HG03565 (cell line): Measurements from ENCODE around the gene GSTO2.
"Not testable (repeated sequence)": the region's sequence is repeated elsewhere in the genome, so short reads cannot be mapped to it uniquely, and the experiment has no call there.

Source experiments
- ATAC-seq: cut with Tn5 transposase; IDR thresholded peaks from one replicate; pipeline ENCODE4 v1.9.1; 2021; ENCODE audit warnings: mild to moderate bottlenecking, moderate library complexity; ENCODE audit not compliant: unreplicated experiment

Gene GSTO2

GRCh38 chr10:104268713-104269645 is at the start of gene GSTO2:
GSTO2 (plus strand) TSS chr10:104269184; CDS start chr10:104274916, 5,732 bp downstream.
- ATAC-seq = peak; percentile 97

- no peak for ATAC-seq
Observed at GRCh38 chr10:104220522-104220921, 48.5 kb upstream of the GSTO2 start.

DNA sequence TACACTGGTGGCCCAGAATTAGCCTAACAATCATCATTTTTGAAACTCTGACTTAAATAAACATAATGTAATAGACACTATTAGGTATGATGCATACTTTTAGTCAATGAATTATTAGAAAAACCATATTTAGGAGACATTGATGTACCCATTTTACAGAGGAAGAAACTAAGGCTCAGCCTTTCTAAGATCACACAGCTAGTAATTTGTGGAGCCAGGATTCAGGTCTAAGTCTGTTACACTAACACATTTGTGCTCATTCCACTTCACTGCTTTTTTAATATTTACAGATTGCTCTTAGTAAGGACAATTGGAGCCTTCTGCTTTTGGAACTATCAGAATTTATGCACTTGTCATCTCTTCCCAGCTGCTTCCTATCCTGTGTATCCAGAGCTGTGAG is 45.7 kb upstream of the GSTO2 start:
- ATAC-seq = no peak

- no peak for ATAC-seq
Observed at GRCh38 chr10:104230490-104230889, 38.5 kb upstream of the GSTO2 start.

DNA sequence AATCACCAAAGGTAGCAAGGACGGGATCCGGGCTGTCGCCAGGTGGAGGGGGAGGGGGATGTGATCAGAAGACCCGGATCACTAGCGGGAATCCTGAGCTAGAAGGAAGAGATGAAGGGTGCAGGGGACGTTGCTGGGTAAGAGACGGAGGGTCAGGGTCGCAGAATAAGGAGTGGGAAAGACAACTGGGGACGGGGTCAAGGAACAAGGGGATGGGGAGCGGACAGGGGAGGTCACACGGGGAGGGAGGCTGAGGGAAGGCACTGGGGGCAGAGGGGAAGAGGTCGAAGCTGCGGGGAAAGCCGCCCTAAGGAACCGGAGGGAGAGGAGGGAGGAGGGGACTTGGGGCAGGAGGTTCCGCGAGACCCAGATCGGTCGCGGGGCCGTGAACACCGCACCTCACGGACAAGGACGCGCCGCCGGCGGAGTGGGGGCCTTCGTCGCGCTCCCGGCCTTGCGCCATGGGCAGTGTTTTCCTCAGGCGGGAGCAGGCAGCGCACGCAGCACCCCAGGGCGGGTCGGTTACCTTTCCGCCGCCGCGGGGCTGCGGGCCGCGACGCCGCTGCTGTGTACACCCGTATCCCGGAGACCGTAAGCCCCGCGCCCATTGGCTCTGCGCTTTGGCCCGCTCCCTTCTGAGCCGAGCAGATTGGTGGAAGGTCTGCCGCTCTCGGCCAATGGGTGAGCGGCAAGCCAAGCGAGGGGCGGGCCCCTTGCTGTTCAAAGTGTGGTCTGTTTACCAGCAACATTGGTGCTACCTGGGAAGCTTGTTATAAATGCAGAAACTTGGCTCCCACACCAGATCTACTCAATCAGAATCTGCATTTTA is 37.0 kb upstream of the GSTO2 start, which contains the start of gene CFAP43:
Gene CFAP43, minus strand, starts transcription at position 581 of the 829 bp plus-strand sequence. Its CDS starts 118 bp downstream, at position 463.
- peak; percentile 100 for ATAC-seq

DNA sequence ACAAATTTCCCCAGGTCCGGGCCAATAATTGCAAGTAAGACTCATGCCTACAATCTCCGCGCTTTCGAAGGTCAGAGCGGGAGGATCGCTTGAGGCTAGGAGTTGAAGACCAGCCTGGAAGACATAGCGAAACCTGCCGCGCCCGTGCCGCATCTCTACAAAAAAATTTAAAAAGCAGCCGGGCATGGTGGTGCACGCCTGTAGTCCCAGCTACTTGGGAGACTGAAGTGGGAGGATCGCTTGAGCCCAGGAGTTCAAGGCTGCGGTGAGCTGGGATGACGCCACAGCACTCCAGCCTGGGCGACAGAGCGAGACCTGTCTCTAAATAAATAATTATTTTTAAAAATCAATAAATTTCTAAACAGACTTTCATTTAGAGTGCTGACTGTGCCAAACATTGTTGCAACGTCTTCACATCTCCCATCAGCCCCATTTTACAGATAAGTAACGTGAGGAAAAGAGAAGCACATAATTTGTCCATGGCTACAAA is 36.3 kb upstream of the GSTO2 start:
- ATAC-seq = peak; percentile 2

GRCh38 chr10:104233817-104234216 is 35.2 kb upstream of the GSTO2 start:
- no peak for ATAC-seq

DNA sequence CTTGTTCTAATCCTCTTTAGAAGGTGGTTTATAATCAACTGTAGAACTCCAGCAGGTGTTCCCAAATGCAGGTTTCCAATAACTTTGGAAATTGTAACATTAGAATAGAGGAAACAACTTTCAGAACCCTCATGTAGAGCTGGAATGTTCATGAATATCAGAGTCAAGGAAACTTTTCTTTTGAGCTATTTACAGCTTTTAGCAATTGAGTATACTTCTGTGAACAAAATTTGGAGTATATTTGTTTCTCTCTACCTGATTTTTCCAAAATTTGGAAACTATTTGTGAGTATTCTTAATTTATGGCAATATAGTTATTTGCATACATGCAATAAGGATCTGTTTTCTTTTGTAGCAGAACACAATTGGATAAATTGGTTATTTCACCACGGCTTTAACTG is 34.0 kb upstream of the GSTO2 start:
- no peak for ATAC-seq

DNA sequence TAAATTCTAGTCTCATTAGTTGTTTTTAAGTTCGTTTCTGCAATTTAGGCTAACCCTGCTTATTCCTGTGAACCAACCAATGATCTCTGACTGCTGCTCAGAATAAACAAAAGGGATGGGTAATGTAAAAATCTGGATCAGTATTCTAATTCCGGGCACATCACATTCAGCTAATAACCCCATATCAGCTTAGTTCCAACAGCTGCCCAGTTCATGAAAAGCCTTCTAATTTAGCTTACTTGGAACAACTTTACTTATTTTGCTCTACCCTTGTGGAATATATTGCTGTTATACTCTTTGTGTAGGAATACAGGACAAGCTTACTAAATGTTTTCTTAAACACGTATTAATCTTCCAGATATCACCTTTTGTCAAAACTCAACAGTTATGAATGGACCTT is 33.2 kb upstream of the GSTO2 start:
- no peak for ATAC-seq

DNA sequence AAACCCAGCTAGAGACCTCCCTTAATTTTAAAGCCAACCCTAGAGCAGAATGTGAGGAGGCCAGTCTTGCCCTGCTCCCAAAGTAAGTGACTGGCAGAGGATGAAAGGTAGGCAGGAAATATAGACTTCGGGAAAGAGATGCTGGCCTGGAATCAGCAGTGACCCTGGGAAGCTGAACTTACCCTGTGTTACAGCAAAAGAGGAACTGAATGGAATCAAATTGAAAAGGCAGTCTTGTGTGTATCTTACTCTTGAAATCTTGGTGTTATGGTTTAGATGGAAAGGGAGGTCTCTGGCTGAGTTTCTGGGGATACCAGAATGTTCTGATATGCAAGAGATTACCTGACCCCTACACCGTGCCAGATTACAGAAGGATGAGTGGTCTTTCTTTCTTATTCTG is 28.9 kb upstream of the GSTO2 start:
- no peak for ATAC-seq

- no peak for ATAC-seq
Observed at GRCh38 chr10:104242545-104242944, 26.4 kb upstream of the GSTO2 start.

- ATAC-seq = not testable (repeated sequence)
Observed at GRCh38 chr10:104243009-104243408, 26.0 kb upstream of the GSTO2 start.

GRCh38 chr10:104243512-104243911 is 25.5 kb upstream of the GSTO2 start:
- no peak for ATAC-seq

GRCh38 chr10:104245066-104245632 is 23.8 kb upstream of the GSTO2 start:
- no peak for ATAC-seq

DNA sequence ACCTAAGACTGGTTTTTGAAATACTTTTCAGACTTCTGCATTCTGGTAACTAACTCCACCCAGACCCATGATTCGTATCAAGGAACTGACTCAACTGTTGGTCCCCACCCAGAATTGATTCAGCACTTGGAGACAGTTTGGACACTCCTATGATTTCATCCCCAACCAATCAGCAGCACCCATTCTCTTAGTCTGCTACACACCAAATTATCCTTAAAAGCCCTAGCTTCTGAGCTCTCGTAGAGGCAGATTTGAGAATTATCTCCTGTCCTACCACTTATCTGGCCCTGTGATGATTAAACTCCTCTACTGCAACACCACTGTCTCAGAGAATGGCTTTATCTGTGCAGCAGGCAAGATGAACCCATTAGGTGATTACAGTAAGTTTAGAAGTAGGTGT is 22.0 kb upstream of the GSTO2 start:
- ATAC-seq = no peak

DNA sequence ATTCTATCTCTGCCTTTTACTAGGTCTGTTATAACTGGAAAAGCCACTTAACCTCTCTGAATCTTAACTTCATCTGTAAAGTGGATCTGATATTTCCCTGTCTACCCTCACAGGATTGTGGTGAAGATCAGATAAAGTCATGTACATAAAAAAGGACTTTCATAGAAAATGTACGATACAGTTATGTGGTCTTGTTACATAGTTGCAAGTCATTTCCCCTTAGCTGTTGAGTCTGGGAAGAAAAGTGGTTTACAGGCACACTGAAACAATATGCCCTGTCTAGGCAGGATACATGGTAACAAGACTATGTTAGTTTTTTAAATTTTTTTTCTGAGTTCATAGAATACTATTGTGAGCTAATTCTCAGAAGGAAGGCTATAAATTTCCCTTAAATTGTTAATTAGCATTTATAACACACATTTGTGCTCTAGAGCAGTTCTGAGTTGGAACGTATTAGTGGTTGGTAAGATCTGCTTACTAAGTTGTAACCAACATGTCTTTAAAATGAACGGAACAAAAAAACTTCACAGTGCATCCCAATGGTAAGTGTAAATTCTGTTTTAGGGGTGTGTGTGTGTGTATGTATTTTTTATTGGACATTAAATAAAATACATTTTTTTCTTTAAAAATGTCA is 21.4 kb upstream of the GSTO2 start:
- ATAC-seq = no peak

DNA sequence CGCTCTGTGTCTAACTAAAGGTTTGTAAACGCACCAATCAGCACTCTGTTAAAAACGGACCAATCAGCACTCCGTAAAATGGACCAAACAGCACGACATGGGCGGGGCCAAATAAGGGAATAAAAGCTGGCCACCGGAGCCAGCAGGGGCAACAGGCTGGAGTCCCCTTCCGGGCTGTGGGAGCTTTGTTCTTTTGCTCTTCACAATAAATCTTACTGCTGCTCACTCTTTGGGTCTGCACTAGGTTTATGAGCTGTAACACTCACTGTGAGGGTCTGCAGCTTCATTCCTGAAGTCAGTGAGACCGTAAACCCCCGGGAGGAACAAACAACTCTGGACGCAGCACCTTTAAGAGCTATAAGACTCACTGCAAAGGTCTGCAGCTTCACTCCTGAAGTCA is 20.1 kb upstream of the GSTO2 start:
- ATAC-seq = not testable (repeated sequence)

DNA sequence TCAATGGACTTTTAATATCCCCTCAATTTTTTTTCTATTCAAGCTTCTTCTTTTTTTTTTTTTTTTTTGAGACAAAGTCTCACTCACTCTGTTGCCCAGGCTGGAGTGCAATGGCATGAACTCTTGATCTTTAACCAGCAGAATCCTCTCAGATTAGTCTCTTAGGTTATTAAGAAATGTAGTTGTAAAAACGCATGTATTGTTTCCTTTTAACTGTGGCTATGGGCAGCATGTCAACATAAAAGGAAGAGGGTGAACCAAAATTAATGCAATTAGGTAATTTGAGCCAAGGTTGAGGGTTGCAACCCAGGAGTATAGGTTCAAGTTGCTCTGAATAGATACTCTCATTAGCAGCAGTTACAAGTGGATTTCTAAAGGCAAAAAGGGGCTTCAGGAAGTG is 18.6 kb upstream of the GSTO2 start:
- no peak for ATAC-seq

DNA sequence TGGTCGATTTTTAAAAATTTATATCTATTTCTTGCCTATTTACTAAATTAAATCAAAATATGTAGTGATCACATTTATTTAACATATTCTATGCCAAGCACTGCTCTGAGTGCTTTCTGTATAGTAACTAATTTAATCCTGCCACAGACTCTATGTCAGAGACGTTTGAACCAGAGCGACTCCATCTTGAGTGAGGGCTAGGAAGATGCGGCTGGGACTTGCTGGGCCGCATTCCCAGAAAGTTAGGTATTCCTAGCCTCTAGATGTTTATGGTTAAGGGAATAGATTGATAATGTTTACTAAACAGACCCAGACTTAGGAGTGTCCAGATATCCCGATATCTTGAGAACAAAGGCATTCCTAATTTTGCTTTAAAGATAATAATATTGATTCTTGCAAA is 17.5 kb upstream of the GSTO2 start:
- ATAC-seq = no peak

GRCh38 chr10:104252368-104252767 is 16.6 kb upstream of the GSTO2 start:
- no peak for ATAC-seq

- ATAC-seq = no peak
Observed at GRCh38 chr10:104253106-104253505, 15.9 kb upstream of the GSTO2 start.
